Astrocyte (in vitro differentiated cells and primary cell): ENCODE results near the gene RSAD1. TPM values are rescaled to one million over a fixed set of nuclear protein-coding genes. Genes with fewer than 3 reads are reported as not detected.

ENCODE experiments used
- DNase-seq: peaks from one replicate; pipeline ENCODE4 v3.0.0-alpha.2; 2010; ENCODE audit warnings: low read depth
- FAIRE-seq: peaks from 2 replicates; lab custom pipeline; 2011; peaks lifted over from hg19 to GRCh38; lab: Jason Lieb, UNC
- H2AFZ ChIP-seq: 2 replicates; pipeline ENCODE4 v1.6.0; 2012; ENCODE audit warnings: low read depth, low read length, inconsistent platforms
- H3K27ac ChIP-seq: 2 replicates; pipeline ENCODE4 v1.5.1; 2011; ENCODE audit warnings: low read depth, low read length, inconsistent platforms
- H3K27me3 ChIP-seq: 2 replicates; pipeline ENCODE4 v1.6.0; 2011; ENCODE audit warnings: low read length, inconsistent platforms; ENCODE audit not compliant: insufficient read depth
- H3K36me3 ChIP-seq: 2 replicates; pipeline ENCODE4 v1.5.1; 2011; ENCODE audit warnings: low read length, inconsistent platforms; ENCODE audit not compliant: insufficient read depth
- H3K4me1 ChIP-seq: 2 replicates; pipeline ENCODE4 v1.5.1; 2011; ENCODE audit warnings: low read length, inconsistent platforms; ENCODE audit not compliant: insufficient read depth
- H3K4me2 ChIP-seq: 2 replicates; pipeline ENCODE4 v1.6.0; 2012; ENCODE audit warnings: low read length, inconsistent platforms
- H3K4me3 ChIP-seq: 2 replicates; pipeline ENCODE4 v1.5.1; 2011; ENCODE audit warnings: low read depth, mild to moderate bottlenecking, low read length, inconsistent platforms; ENCODE audit not compliant: insufficient read depth
- H3K79me2 ChIP-seq: 2 replicates; pipeline ENCODE4 v1.6.0; 2012; ENCODE audit warnings: mild to moderate bottlenecking, low read length, inconsistent platforms; ENCODE audit not compliant: insufficient read depth
- H3K9ac ChIP-seq: 2 replicates; pipeline ENCODE4 v1.6.0; 2012; ENCODE audit warnings: mild to moderate bottlenecking, low read length, inconsistent platforms
- H3K9me3 ChIP-seq: 2 replicates; pipeline ENCODE4 v1.5.1; 2012; ENCODE audit warnings: low read depth, mild to moderate bottlenecking, low read length, inconsistent platforms; ENCODE audit not compliant: insufficient read depth
- H4K20me1 ChIP-seq: 2 replicates; pipeline ENCODE4 v1.6.0; 2012; ENCODE audit warnings: low read length, inconsistent platforms; ENCODE audit not compliant: insufficient read depth
- H3K27ac Mint-ChIP-seq: one replicate; pipeline ENCODE4 v1.8.0; 2021; ENCODE audit warnings: mild to moderate bottlenecking, mixed read lengths; ENCODE audit not compliant: unreplicated experiment
- H3K27me3 Mint-ChIP-seq: one replicate; pipeline ENCODE4 v1.8.0; 2021; ENCODE audit warnings: low read depth, mixed read lengths; ENCODE audit not compliant: unreplicated experiment
- H3K36me3 Mint-ChIP-seq: one replicate; pipeline ENCODE4 v1.8.0; 2021; ENCODE audit warnings: low read depth, mixed read lengths; ENCODE audit not compliant: unreplicated experiment
- H3K4me1 Mint-ChIP-seq: one replicate; pipeline ENCODE4 v1.8.0; 2021; ENCODE audit warnings: low read depth, mixed read lengths; ENCODE audit not compliant: unreplicated experiment
- H3K4me3 Mint-ChIP-seq: one replicate; pipeline ENCODE4 v1.8.0; 2021; ENCODE audit warnings: mild to moderate bottlenecking, moderate library complexity, mixed read lengths; ENCODE audit not compliant: unreplicated experiment
- H3K9me3 Mint-ChIP-seq: one replicate; pipeline ENCODE4 v1.8.0; 2021; ENCODE audit warnings: mild to moderate bottlenecking, mixed read lengths; ENCODE audit not compliant: unreplicated experiment
- EZH2 ChIP-seq: IDR thresholded peaks from 2 replicates; pipeline ENCODE4 v1.6.1; 2012; ENCODE audit warnings: mild to moderate bottlenecking, low read length, inconsistent platforms; ENCODE audit not compliant: insufficient read depth
- total RNA-seq: library from RNA; stranded (reverse); gene quantifications from 2 replicates; pipeline ENCODE4 v1.2.1, GENCODE V29; 2021
- TF ChIP-seq, protein P1 (sequence below): IDR thresholded peaks from 2 replicates; pipeline ENCODE4 v1.5.1; 2011; ENCODE audit warnings: low read depth, mild to moderate bottlenecking, inconsistent platforms, low read length, moderate library complexity; ENCODE audit not compliant: insufficient read depth

RSAD1 gene
- total RNA-seq, 1 donor from 2014 or later, result 18.8 TPM

DNA sequence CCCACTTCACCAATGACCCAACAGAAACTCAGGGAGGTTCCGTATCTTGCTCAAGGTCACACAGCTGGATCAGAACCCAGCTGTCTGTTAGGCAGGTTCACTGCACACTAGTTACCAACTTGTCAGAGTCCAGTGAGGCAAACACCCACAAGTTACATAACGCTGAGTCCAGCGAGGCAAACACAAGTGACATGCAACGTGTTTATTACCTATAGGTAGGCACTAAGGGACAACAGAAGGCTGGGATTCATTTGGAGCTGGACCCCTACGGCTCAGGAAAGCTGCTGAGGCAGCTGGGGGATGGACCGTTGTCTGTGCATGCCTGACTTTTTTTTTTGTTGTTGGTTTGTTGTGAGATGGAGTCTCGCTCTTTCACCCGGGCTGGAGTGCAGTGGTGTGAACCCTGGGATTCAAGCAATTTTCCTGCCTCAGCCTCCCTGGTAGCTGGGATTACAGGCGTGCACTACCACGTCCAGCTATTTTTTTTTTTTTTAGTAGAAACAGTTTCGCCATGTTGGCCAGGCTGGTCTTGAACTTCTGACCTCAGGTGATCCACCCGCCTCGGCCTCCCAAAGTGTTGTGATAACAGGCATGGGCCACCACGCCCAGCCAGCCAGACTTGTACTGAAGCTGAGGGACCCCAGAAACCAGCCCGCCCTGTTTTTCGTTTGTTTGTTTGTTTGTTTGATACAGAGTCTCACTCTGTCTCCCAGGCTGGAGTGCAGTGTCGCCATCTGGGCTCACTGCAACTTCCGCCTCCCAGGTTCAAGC, 1.9 kb upstream of the RSAD1 start:
- Histone ChIP-seq H2AFZ (no peak overlapping the region), H3K27me3 (peaks cover 9% of the 10 kb centered on the region), H3K4me1 (no peaks in the 10 kb centered on the region), H3K4me3 (no peak overlapping the region), H3K9ac (no peak overlapping the region), H3K4me2 (no peak overlapping the region), H3K27ac (no peak overlapping the region), H3K79me2 (peaks cover 12% of the 10 kb centered on the region), H3K9me3 (no peaks in the 10 kb centered on the region), H4K20me1 (peaks cover 11% of the 10 kb centered on the region), H3K36me3 (peaks cover 3% of the 10 kb centered on the region)
- DNase-seq (no peak), FAIRE-seq (no peak)
- peaks cover 3% of the 10 kb centered on the region for H3K4me1 Mint-ChIP-seq
- peak overlapping the region; percentile 17 for H3K4me3 Mint-ChIP-seq
- TF ChIP-seq EZH2, result no peak
- TF ChIP-seq, protein P1, sequence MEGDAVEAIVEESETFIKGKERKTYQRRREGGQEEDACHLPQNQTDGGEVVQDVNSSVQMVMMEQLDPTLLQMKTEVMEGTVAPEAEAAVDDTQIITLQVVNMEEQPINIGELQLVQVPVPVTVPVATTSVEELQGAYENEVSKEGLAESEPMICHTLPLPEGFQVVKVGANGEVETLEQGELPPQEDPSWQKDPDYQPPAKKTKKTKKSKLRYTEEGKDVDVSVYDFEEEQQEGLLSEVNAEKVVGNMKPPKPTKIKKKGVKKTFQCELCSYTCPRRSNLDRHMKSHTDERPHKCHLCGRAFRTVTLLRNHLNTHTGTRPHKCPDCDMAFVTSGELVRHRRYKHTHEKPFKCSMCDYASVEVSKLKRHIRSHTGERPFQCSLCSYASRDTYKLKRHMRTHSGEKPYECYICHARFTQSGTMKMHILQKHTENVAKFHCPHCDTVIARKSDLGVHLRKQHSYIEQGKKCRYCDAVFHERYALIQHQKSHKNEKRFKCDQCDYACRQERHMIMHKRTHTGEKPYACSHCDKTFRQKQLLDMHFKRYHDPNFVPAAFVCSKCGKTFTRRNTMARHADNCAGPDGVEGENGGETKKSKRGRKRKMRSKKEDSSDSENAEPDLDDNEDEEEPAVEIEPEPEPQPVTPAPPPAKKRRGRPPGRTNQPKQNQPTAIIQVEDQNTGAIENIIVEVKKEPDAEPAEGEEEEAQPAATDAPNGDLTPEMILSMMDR, result no peak
- H3K36me3 Mint-ChIP-seq, result peaks cover 10% of the 10 kb centered on the region
- peaks cover 15% of the 10 kb centered on the region for H3K27me3 Mint-ChIP-seq
- peaks cover 3% of the 10 kb centered on the region for H3K9me3 Mint-ChIP-seq
- H3K27ac Mint-ChIP-seq, result no peak overlapping the region

DNA sequence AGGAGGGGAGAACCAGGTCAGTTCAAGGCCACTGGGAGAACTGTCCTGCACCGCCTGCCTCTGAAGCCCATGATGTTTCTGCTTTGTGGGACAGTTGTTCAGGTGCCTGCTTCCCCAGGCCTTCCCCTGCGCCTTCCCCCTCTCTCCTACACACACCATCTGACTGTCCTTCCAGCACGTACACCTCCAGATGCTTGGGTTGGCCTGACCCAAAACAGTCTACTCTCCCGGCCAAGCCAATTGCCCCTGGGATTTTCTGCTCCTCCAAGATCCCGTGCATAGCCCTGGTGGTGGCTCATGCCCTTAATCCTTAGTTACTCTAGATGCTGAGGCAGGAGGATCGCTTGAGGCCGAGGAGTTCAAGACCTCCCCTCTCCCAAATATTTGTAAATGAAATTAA, 684 bp upstream of the RSAD1 start:
- peak overlapping the region; percentile 82 for H3K4me3 Mint-ChIP-seq
- peaks cover 3% of the 10 kb centered on the region for H3K9me3 Mint-ChIP-seq
- peaks cover 8% of the 10 kb centered on the region for H3K4me1 Mint-ChIP-seq
- Histone ChIP-seq H4K20me1 (peaks cover 11% of the 10 kb centered on the region), H3K36me3 (peaks cover 3% of the 10 kb centered on the region), H3K9me3 (no peaks in the 10 kb centered on the region), H3K4me1 (peaks cover 5% of the 10 kb centered on the region), H3K27me3 (peaks cover 9% of the 10 kb centered on the region), H2AFZ (peak overlapping the region; percentile 83), H3K4me2 (peak overlapping the region; percentile 93), H3K9ac (peak overlapping the region; percentile 82), H3K79me2 (peaks cover 14% of the 10 kb centered on the region), H3K4me3 (peak overlapping the region; percentile 91), H3K27ac (peak overlapping the region; percentile 32)
- H3K36me3 Mint-ChIP-seq, result peaks cover 10% of the 10 kb centered on the region
- H3K27ac Mint-ChIP-seq, result peak overlapping the region; percentile 79
- H3K27me3 Mint-ChIP-seq, result peaks cover 6% of the 10 kb centered on the region
- TF ChIP-seq, protein P1, result no peak
- FAIRE-seq, result no peak
- DNase-seq, result no peak
